SK-N-MC (cell line): Measurements from ENCODE around the gene ADCY5.

ENCODE experiments used
- EZH2 ChIP-seq: fragments of 200-600 bp; sonication (generic); IDR thresholded peaks from one replicate; pipeline ENCODE4 v1.6.1; 2017; ENCODE audit warnings: antibody characterized with exemption
- FOXP2 ChIP-seq: optimal IDR thresholded peaks from 2 replicates; pipeline ENCODE3; 2011; ENCODE audit warnings: mild to moderate bottlenecking, moderate library complexity; ENCODE audit not compliant: insufficient read depth; ENCODE audit errors: extremely low read length, control extremely low read depth
- POLR2AphosphoS5 ChIP-seq: IDR thresholded peaks from 2 replicates; pipeline ENCODE4 v1.6.1; 2012; ENCODE audit warnings: mild to moderate bottlenecking, low read depth, low read length, borderline replicate concordance

DNA sequence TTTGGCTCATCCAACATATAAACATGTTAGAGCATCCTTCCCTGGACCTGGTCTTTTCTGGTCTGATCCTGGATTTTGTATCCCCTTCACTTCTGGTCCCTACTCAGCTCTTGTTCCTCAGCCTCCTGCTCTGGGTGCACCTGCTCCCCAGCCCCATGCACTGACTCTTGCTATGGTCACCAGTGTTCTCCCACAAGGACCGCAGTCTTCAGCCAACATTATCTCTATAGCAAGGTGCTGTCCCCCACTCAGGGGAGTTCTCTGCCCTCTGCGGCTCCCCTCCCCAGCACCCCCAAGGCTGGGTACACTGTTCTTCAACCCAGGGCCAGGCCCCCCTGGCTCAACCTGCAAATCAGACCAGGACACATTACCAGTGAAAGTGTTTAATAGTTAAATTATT, 167.0 kb downstream of the ADCY5 start:
- TF ChIP-seq EZH2 (no peak), POLR2AphosphoS5 (no peak), FOXP2 (no peak)
